Endothelial cell of umbilical vein (primary cell): ENCODE measurements around the gene PDE1A. TPM values are rescaled to one million over a fixed set of nuclear protein-coding genes. Genes with fewer than 3 reads are reported as not detected.

ENCODE experiments used
- BruUV-seq: library from RNA; stranded (reverse); fragments of 400-500 nt; replicated peaks from 2 replicates; lab custom pipeline; 2021; lab: Mats Ljungman, UMichigan
- CTCF ChIA-PET: fragments of 300-600, 350-600 bp; sonication (Branson Sonifier 250); formaldehyde crosslinking; loops from one replicate; lab custom pipeline; 2021; ENCODE audit warnings: antibody characterized with exemption, inconsistent platforms; lab: Charles Lee
- POLR2A ChIA-PET: fragments of 300-600, 350-600 bp; sonication (Branson Sonifier 250); formaldehyde crosslinking; loops from one replicate; lab custom pipeline; 2021; ENCODE audit warnings: antibody characterized with exemption, inconsistent platforms; lab: Charles Lee
- DNase-seq: peaks from one replicate; pipeline ENCODE4 v3.0.0-alpha.2; 2011; ENCODE audit warnings: low read depth, low spot score
- FAIRE-seq: peaks from 2 replicates; lab custom pipeline; 2011; peaks lifted over from hg19 to GRCh38; lab: Jason Lieb, UNC
- H2AFZ ChIP-seq: 2 replicates; pipeline ENCODE4 v1.6.0; 2012; ENCODE audit warnings: low read depth, low read length, control low read depth, inconsistent platforms
- H3K27ac ChIP-seq: 2 replicates; pipeline ENCODE4 v1.5.1; 2011; ENCODE audit warnings: low read depth, mild to moderate bottlenecking, control low read depth, low read length, moderate library complexity; ENCODE audit not compliant: insufficient read depth
- H3K27me3 ChIP-seq, 2 experiments: 2 replicates each; pipeline versions ENCODE4 v1.6.0 to v1.6.1; 2011; ENCODE audit warnings: low read length in 2 of 2, mixed read lengths in 1 of 2; ENCODE audit not compliant: control insufficient read depth in 2 of 2, insufficient read depth in 2 of 2
- H3K36me3 ChIP-seq, 2 experiments: 2 replicates in 1 of 2; 3 replicates in 1 of 2; pipeline ENCODE4 v1.5.1; 2011; ENCODE audit warnings: low read length in 2 of 2, mild to moderate bottlenecking in 1 of 2, moderate library complexity in 1 of 2; ENCODE audit not compliant: control insufficient read depth in 2 of 2, insufficient read depth in 2 of 2; ENCODE audit errors: extremely low read depth in 1 of 2
- H3K4me1 ChIP-seq: 3 replicates; pipeline ENCODE4 v1.5.1; 2011; ENCODE audit warnings: mild to moderate bottlenecking, low read length; ENCODE audit not compliant: control insufficient read depth, insufficient read depth; ENCODE audit errors: extremely low read depth
- H3K4me2 ChIP-seq: 2 replicates; pipeline ENCODE4 v1.6.1; 2011; ENCODE audit warnings: low read length, control low read depth, mixed read lengths; ENCODE audit not compliant: insufficient read depth
- H3K4me3 ChIP-seq, 3 experiments: fragments of 200-600 bp in 1 of 3; sonication (generic), shearing (Covaris generic) in 1 of 3; replicated peaks in 1 of 3; 2 replicates each; pipeline ENCODE4 v1.5.1; 2011 to 2016; ENCODE audit warnings: control low read depth in 3 of 3, low read length in 3 of 3, mild to moderate bottlenecking in 2 of 3, inconsistent platforms in 1 of 3, low read depth in 1 of 3, moderate library complexity in 1 of 3; ENCODE audit not compliant: insufficient read depth in 1 of 3
- H3K79me2 ChIP-seq: 2 replicates; pipeline ENCODE4 v1.6.0; 2012; ENCODE audit warnings: low read length, inconsistent platforms; ENCODE audit not compliant: control insufficient read depth, insufficient read depth
- H3K9ac ChIP-seq: replicated peaks from 2 replicates; pipeline ENCODE3; 2011; ENCODE audit warnings: low read length, control low read depth; ENCODE audit not compliant: insufficient read depth; ENCODE audit errors: extremely low read depth
- H3K9me1 ChIP-seq: replicated peaks from 3 replicates; pipeline ENCODE4 v1.6.0; 2011; ENCODE audit warnings: mild to moderate bottlenecking, low read length; ENCODE audit not compliant: control insufficient read depth, insufficient read depth; ENCODE audit errors: extremely low read depth
- H3K9me3 ChIP-seq: replicated peaks from 2 replicates; pipeline ENCODE4 v1.5.1; 2012; ENCODE audit warnings: low read length, inconsistent platforms; ENCODE audit not compliant: control insufficient read depth, insufficient read depth
- H4K20me1 ChIP-seq: replicated peaks from 2 replicates; pipeline ENCODE3; 2011; ENCODE audit warnings: mild to moderate bottlenecking, low read length; ENCODE audit not compliant: control insufficient read depth, insufficient read depth; ENCODE audit errors: extremely low read depth
- CTCF ChIP-seq, 2 donors: IDR thresholded peaks; 1 replicate in 1 of 2; 2 replicates in 1 of 2; pipeline ENCODE4 v1.5.1; 2011; ENCODE audit warnings: low read length in 2 of 2, mild to moderate bottlenecking in 2 of 2, moderate library complexity in 2 of 2, control low read depth in 1 of 2, inconsistent platforms in 1 of 2, low read depth in 1 of 2; ENCODE audit not compliant: insufficient read depth in 1 of 2; ENCODE audit errors: extremely low read depth in 1 of 2
- EZH2 ChIP-seq: IDR thresholded peaks from 2 replicates; pipeline ENCODE4 v1.6.1; 2012; ENCODE audit warnings: borderline replicate concordance, low read depth, mild to moderate bottlenecking, moderate library complexity, low read length, inconsistent platforms; ENCODE audit not compliant: severe bottlenecking
- FOS ChIP-seq: IDR thresholded peaks from 2 replicates; pipeline ENCODE4 v1.6.1; 2011; ENCODE audit warnings: mild to moderate bottlenecking, low read length, moderate library complexity, borderline replicate concordance; ENCODE audit not compliant: insufficient read depth
- GATA2 ChIP-seq: IDR thresholded peaks from 2 replicates; pipeline ENCODE4 v1.7.0; 2011; ENCODE audit warnings: low read depth, mild to moderate bottlenecking, moderate library complexity, mixed read lengths, low read length; ENCODE audit not compliant: insufficient read length, insufficient read depth
- JUN ChIP-seq: IDR thresholded peaks from 2 replicates; pipeline ENCODE4 v1.6.1; 2011; ENCODE audit warnings: borderline replicate concordance, low read depth; ENCODE audit not compliant: insufficient read length, insufficient read depth
- MYC ChIP-seq: IDR thresholded peaks from one replicate; pipeline ENCODE4 v1.6.1; 2011; ENCODE audit warnings: mild to moderate bottlenecking, low read depth, low read length
- POLR2A ChIP-seq: IDR thresholded peaks from 2 replicates; pipeline ENCODE4 v1.6.1; 2012; ENCODE audit warnings: low read depth, mild to moderate bottlenecking, control low read depth, low read length
- POLR2AphosphoS5 ChIP-seq: IDR thresholded peaks from 2 replicates; pipeline ENCODE4 v1.6.1; 2012; ENCODE audit warnings: low read depth, mild to moderate bottlenecking, control low read depth, low read length, moderate library complexity; ENCODE audit not compliant: insufficient read depth
- dilution Hi-C: fragments of 300-500 bp; cut with MboI; formaldehyde crosslinking; loops from one replicate; pipeline ENCODE4 v1.15.0; 2019; ENCODE audit warnings: low sequenced_read_pairs; ENCODE audit not compliant: extremely low pct_ligation_motif_present
- intact Hi-C: fragments of 100-400 bp; cut with micrococcal nuclease; formaldehyde crosslinking; loops from one replicate; pipeline ENCODE4 v1.10.0; 2022
- polyA plus RNA-seq, 4 experiments: library from polyadenylated mRNA; depleted of rRNA in 3 of 4; stranded (reverse) in 3 of 4; unstranded in 1 of 4; fragments of >200 nt; gene quantifications; 2 replicates each; pipeline versions ENCODE4 v1.2.1 to v1.2.3, GENCODE V29; 2011 to 2012; ENCODE audit warnings: missing spikeins in 1 of 4
- total RNA-seq: library from RNA; stranded (reverse); gene quantifications from 2 replicates; pipeline ENCODE4 v1.2.3, GENCODE V29; 2021
- TF ChIP-seq, protein P1 (sequence below): IDR thresholded peaks from 2 replicates; pipeline ENCODE4 v1.6.1; 2011; ENCODE audit not compliant: insufficient read depth, insufficient read length

The PDE1A gene
- total and polyA plus RNA-seq, 2 donors (not counting 3 experiments of a cell fraction or from before 2014, with no cell fraction given), result 0.43 to 0.49 TPM

- Histone ChIP-seq H4K20me1 (no peaks in the 10 kb centered on the region), H3K9ac (no peak overlapping the region), H2AFZ (no peak overlapping the region), H3K27me3 (no peaks in the 10 kb centered on the region), H3K9me1 (no peaks in the 10 kb centered on the region), H3K79me2 (no peaks in the 10 kb centered on the region), H3K9me3 (no peaks in the 10 kb centered on the region), H3K4me1 (no peaks in the 10 kb centered on the region), H3K36me3 (no peaks in the 10 kb centered on the region), H3K4me3 (no peak overlapping the region), H3K4me2 (no peak overlapping the region), H3K27ac (no peak overlapping the region)
- BruUV-seq, result no TSS peak
- TF ChIP-seq FOS (no peak), MYC (no peak), POLR2AphosphoS5 (no peak), GATA2 (no peak)
- TF ChIP-seq, protein P1, sequence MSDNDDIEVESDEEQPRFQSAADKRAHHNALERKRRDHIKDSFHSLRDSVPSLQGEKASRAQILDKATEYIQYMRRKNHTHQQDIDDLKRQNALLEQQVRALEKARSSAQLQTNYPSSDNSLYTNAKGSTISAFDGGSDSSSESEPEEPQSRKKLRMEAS, result no peak
- intact Hi-C loops (no loop called here), dilution Hi-C loops (no loop called here)
- ChIA-PET CTCF (no interaction called here), POLR2A (no interaction called here)
- DNase-seq (no peak), FAIRE-seq (no peak)
Observed at GRCh38 chr2:182165202-182165601, 261.6 kb downstream of the PDE1A start.

DNA sequence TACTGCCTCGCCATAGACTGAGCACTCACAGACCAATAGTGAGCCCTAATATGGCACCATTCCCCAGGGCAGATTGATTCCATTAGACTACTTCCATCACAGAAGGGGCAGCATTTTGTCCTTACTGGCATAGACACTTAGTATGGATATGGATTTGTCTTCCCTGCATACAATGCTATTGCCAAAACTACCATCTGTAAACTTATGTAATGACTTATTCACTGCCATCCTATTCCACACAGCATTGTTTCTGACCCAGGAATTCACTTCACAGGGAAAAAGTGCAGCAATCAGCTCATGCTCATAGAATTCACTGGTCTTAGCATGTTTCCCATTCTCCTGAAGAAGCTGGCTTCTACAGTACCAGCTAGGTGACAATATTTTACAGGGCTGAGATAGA is 262.1 kb downstream of the PDE1A start:
- Histone ChIP-seq H2AFZ (no peak overlapping the region), H3K79me2 (no peaks in the 10 kb centered on the region), H3K27ac (no peak overlapping the region), H3K4me2 (no peak overlapping the region), H3K36me3 (no peaks in the 10 kb centered on the region), H3K27me3 (no peaks in the 10 kb centered on the region), H3K9ac (no peak overlapping the region), H3K4me3 (no peak overlapping the region), H3K4me1 (no peaks in the 10 kb centered on the region), H3K9me1 (no peaks in the 10 kb centered on the region), H4K20me1 (no peaks in the 10 kb centered on the region), H3K9me3 (no peaks in the 10 kb centered on the region)
- ChIA-PET CTCF (no interaction called here), POLR2A (no interaction called here)
- BruUV-seq, result no TSS peak
- DNase-seq (no peak), FAIRE-seq (no peak)
- dilution Hi-C loops, result no loop called here
- TF ChIP-seq, protein P1, result no peak
- TF ChIP-seq JUN, result no peak
- no peak for TF ChIP-seq GATA2
- TF ChIP-seq CTCF (IDR thresholded peaks at IDR 0.05; ENCODE audit: extremely low read depth in 1 of 2, insufficient read depth in 1 of 2, low read depth in 1 of 2, low read length in 2 of 2), result no peak
- TF ChIP-seq EZH2, result no peak
- no peak for TF ChIP-seq POLR2AphosphoS5
- no peak for TF ChIP-seq FOS
- no peak for TF ChIP-seq POLR2A
- TF ChIP-seq MYC, result no peak
- intact Hi-C loops, result no loop called here
